Activated CD8-positive, alpha-beta T cell treated with anti-CD3 and anti-CD28 coated beads, Interleukin-2, amount 10 ng/mL, durations not matched to agents 7 days and 5 days (primary cell): ENCODE results near the gene SCN7A. TPM values are rescaled to one million over a fixed set of nuclear protein-coding genes. Genes with fewer than 3 reads are reported as not detected.
"Not testable (repeated sequence)": the region's sequence is repeated elsewhere in the genome, so short reads cannot be mapped to it uniquely, and the experiment has no call there.

Experiments used
- ATAC-seq: fragments of 150-1000 bp; cut with Tn5 transposase; one replicate; pipeline ENCODE4 v1.10.0; 2021; ENCODE audit warnings: moderate library complexity
- CTCF ChIA-PET: fragments of 350-600 bp; sonication (Branson Sonifier 250); formaldehyde crosslinking; loops from one replicate; lab custom pipeline; 2021; ENCODE audit warnings: antibody characterized with exemption; lab: Charles Lee
- POLR2A ChIA-PET: fragments of 350-600 bp; sonication (Branson Sonifier 250); formaldehyde crosslinking; loops from one replicate; lab custom pipeline; 2021; ENCODE audit warnings: antibody characterized with exemption; lab: Charles Lee
- DNase-seq: peaks from one replicate; pipeline ENCODE4 v3.0.0-alpha.2; 2020
- H3K27ac Mint-ChIP-seq: one replicate; pipeline ENCODE4 v1.8.0; 2021; ENCODE audit warnings: mild to moderate bottlenecking, mixed read lengths
- H3K27me3 Mint-ChIP-seq: one replicate; pipeline ENCODE4 v1.8.0; 2021; ENCODE audit warnings: low read depth, mixed read lengths
- H3K36me3 Mint-ChIP-seq: one replicate; pipeline ENCODE4 v1.8.0; 2021; ENCODE audit warnings: low read depth, mixed read lengths
- H3K4me1 Mint-ChIP-seq: one replicate; pipeline ENCODE4 v1.8.0; 2021; ENCODE audit warnings: low read depth, mixed read lengths
- H3K4me3 Mint-ChIP-seq: one replicate; pipeline ENCODE4 v1.8.0; 2021; ENCODE audit warnings: mild to moderate bottlenecking, mixed read lengths
- H3K9me3 Mint-ChIP-seq: one replicate; pipeline ENCODE4 v1.8.0; 2022; ENCODE audit warnings: mixed read lengths; ENCODE audit not compliant: insufficient read depth
- total RNA-seq, 2 experiments: library from RNA; stranded (reverse); gene quantifications; one replicate each; pipeline ENCODE4 v1.2.3, GENCODE V29; 2021

The SCN7A gene
- total RNA-seq, 2 experiments from 2014 or later = not detected

GRCh38 chr2:166364476-166365161 lies 129.4 kb downstream of the SCN7A start:
- no peaks in the 10 kb centered on the region for H3K27me3 Mint-ChIP-seq
- no peak overlapping the region for H3K27ac Mint-ChIP-seq
- no peak overlapping the region for H3K4me3 Mint-ChIP-seq
- H3K9me3 Mint-ChIP-seq = no peaks in the 10 kb centered on the region
- DNase-seq (no peak), ATAC-seq (no peak)
- H3K36me3 Mint-ChIP-seq = no peaks in the 10 kb centered on the region
- H3K4me1 Mint-ChIP-seq = no peaks in the 10 kb centered on the region
- POLR2A ChIA-PET = no interaction called here
- CTCF ChIA-PET = no interaction called here

- no peak overlapping the region for H3K27ac Mint-ChIP-seq
- H3K27me3 Mint-ChIP-seq = no peaks in the 10 kb centered on the region
- no peak overlapping the region for H3K4me3 Mint-ChIP-seq
- H3K36me3 Mint-ChIP-seq = no peaks in the 10 kb centered on the region
- H3K9me3 Mint-ChIP-seq = no peaks in the 10 kb centered on the region
- no peaks in the 10 kb centered on the region for H3K4me1 Mint-ChIP-seq
- ChIA-PET POLR2A (no interaction called here), CTCF (interaction anchor here (0.6 to 1.4 kb wide), 4 partner anchors 13 to 27 kb away, joined by 3 to 8 read pairs (median 4); no protein-coding TSS in a partner anchor)
- DNase-seq (no peak), ATAC-seq (no peak)
Observed at GRCh38 chr2:166361351-166362153, 132.5 kb downstream of the SCN7A start.

DNA sequence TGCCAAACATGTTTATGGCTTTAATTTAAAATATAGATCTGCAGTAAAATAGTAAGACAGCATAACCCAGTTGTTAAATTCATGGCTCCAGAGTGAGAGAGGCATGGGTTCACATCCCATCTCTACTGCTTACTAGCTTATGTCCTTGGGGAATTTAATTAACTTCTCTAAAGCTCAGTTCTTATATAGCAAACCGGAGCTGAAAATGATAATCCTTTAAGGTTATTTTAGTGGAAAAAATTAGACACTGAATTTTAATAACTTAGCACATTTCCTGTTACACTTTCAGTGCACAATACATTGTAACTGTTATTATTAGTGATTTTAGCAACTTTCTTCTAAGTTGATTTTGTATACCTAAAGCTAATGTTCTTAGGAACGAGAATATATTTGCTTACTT lies 133.1 kb downstream of the SCN7A start:
- POLR2A ChIA-PET = no interaction called here
- Mint-ChIP-seq H3K27ac (no peak overlapping the region), H3K4me1 (no peaks in the 10 kb centered on the region), H3K36me3 (no peaks in the 10 kb centered on the region), H3K9me3 (no peaks in the 10 kb centered on the region), H3K4me3 (no peak overlapping the region), H3K27me3 (no peaks in the 10 kb centered on the region)
- CTCF ChIA-PET = interaction anchor here (0.7 to 1.4 kb wide), 3 partner anchors 21 to 28 kb away, joined by 4 to 8 read pairs (median 5); no protein-coding TSS in a partner anchor
- ATAC-seq = no peak
- no peak for DNase-seq

DNA sequence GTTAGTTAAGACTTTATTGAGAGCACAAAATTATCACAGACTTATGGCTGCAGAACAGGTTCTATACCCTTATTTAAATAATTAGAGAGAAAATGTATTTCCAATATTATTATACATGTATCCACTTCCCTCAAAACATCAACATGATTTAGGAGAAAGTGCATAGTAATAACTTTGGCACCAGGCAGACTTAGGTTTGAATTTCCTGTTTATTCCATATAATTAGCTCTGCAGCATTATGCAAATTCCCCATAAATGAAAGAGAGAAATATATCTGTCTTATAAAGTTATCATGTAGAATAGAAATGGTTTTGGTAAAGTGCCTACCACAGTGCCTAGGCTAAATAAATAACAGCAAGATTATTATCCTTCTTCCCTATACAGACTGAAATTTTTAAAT lies 133.6 kb downstream of the SCN7A start:
- Mint-ChIP-seq H3K4me3 (no peak overlapping the region), H3K27me3 (no peaks in the 10 kb centered on the region), H3K9me3 (no peaks in the 10 kb centered on the region), H3K4me1 (no peaks in the 10 kb centered on the region), H3K27ac (no peak overlapping the region), H3K36me3 (no peaks in the 10 kb centered on the region)
- ChIA-PET POLR2A (no interaction called here), CTCF (interaction anchor here (1.2 kb wide), 1 partner anchor 25 kb away, joined by 8 read pairs; no protein-coding TSS in a partner anchor)
- no peak for ATAC-seq
- DNase-seq = no peak

- DNase-seq, ATAC-seq, H3K4me1 Mint-ChIP-seq, CTCF ChIA-PET, H3K36me3 Mint-ChIP-seq, H3K27me3 Mint-ChIP-seq, H3K9me3 Mint-ChIP-seq, H3K4me3 Mint-ChIP-seq, POLR2A ChIA-PET, H3K27ac Mint-ChIP-seq: not testable (repeated sequence)
Observed at GRCh38 chr2:166357950-166358321, 136.1 kb downstream of the SCN7A start.

DNA sequence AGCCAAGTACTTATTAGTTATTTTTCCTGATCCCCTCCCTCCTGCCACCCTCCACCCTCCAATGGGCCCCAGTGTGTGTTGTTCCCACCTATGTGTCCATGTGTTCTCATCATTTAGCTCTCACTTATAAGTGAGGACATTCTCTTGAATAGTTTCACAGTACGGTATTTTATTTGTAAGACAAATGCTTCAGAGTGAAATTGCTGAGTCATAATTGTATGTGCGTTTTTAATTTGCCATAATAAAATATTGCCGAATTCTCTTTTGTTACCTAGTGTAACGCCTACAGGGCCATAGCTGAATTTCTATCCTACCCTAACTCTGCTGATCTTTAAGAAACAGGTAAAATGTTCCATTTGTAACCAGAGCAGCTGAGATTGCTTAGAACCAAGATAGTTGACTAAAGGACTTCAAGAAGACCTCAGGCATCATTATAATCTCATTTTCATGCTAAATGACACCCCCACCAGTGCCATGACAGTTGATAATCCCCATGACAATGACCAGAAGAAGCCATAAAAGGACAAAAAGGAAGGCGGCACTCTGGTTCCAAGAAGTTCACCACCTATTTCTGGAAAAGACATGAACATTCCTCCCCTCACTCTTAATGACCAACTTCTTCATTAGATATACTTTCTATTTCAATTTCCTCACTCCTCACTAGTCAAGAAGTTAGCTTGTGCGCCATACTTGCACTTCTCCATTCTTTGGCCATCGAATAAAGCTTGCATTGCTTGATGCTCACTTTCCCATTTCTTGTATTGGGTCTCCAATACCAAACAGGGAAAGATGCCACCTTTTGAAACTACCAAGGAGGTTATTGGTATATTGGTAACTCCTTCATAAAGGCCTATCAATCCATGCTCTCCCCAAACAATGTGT lies 136.7 kb downstream of the SCN7A start:
- no peak overlapping the region for H3K4me3 Mint-ChIP-seq

More for the DNA sequence above, 136.7 kb downstream of the SCN7A start:
- no peak for DNase-seq
- no peaks in the 10 kb centered on the region for H3K9me3 Mint-ChIP-seq
- ChIA-PET CTCF (interaction anchor here (0.8 kb wide), 1 partner anchor 28 kb away, joined by 3 read pairs; no protein-coding TSS in a partner anchor), POLR2A (no interaction called here)
- no peaks in the 10 kb centered on the region for H3K27me3 Mint-ChIP-seq
- H3K4me1 Mint-ChIP-seq = no peaks in the 10 kb centered on the region
- H3K27ac Mint-ChIP-seq = no peak overlapping the region
- no peaks in the 10 kb centered on the region for H3K36me3 Mint-ChIP-seq
- ATAC-seq = no peak

Other genes with a start within 250 kb of the SCN7A start
- gene SCN9A, start 118.3 kb downstream of the SCN7A start, total RNA-seq = under 1 TPM in 1 of 2 experiments, not detected in 1; 0.16 TPM